CD4-positive, alpha-beta T cell treated with Interleukin-2 at 100 ng/mL for 4 hours (primary cell): Measurements from ENCODE around the gene CTCFL.

Experiments
- DNase-seq: peaks from one replicate; pipeline ENCODE4 v3.0.0-alpha.2; 2020; ENCODE audit warnings: low spot score

The CTCFL gene

GRCh38 chr20:57464642-57465211 is 60.2 kb downstream of the CTCFL start:
- DNase-seq: no peak

- DNase-seq: no peak
Measured at GRCh38 chr20:57462781-57463180, 62.2 kb downstream of the CTCFL start.

- DNase-seq: no peak
Measured at GRCh38 chr20:57461726-57462125, 63.2 kb downstream of the CTCFL start.

- no peak for DNase-seq
Measured at GRCh38 chr20:57460781-57461465, 64.0 kb downstream of the CTCFL start.

GRCh38 chr20:57459897-57460296 is 65.0 kb downstream of the CTCFL start:
- no peak for DNase-seq

- DNase-seq: no peak
Measured at GRCh38 chr20:57459278-57459677, 65.7 kb downstream of the CTCFL start.

GRCh38 chr20:57458400-57459160 is 66.4 kb downstream of the CTCFL start:
- DNase-seq: no peak

GRCh38 chr20:57457243-57458095 is 67.5 kb downstream of the CTCFL start:
- DNase-seq: no peak

GRCh38 chr20:57456116-57456515 is 68.8 kb downstream of the CTCFL start:
- DNase-seq: no peak

GRCh38 chr20:57455386-57455785 is 69.6 kb downstream of the CTCFL start:
- DNase-seq: no peak

- DNase-seq: no peak
Measured at GRCh38 chr20:57451795-57452661, 72.9 kb downstream of the CTCFL start.

GRCh38 chr20:57451431-57451794 is 73.5 kb downstream of the CTCFL start:
- DNase-seq: no peak

GRCh38 chr20:57450931-57451330 is 74.0 kb downstream of the CTCFL start:
- no peak for DNase-seq

- no peak for DNase-seq
Measured at GRCh38 chr20:57450419-57450818, 74.5 kb downstream of the CTCFL start.

GRCh38 chr20:57449398-57450354 is 75.3 kb downstream of the CTCFL start:
- DNase-seq: no peak

GRCh38 chr20:57448764-57449354 is 76.1 kb downstream of the CTCFL start:
- no peak for DNase-seq
